PC-9 (cell line): ENCODE data around the gene BRIP1. TPM values are rescaled to one million over a fixed set of nuclear protein-coding genes. Genes with fewer than 3 reads are reported as not detected.

Source experiments
- BruUV-seq: library from RNA; stranded (reverse); fragments of 400-500 nt; replicated peaks from 2 replicates; lab custom pipeline; 2021; lab: Mats Ljungman, UMichigan
- CTCF ChIA-PET: fragments of 300-600 bp; sonication (Branson Sonifier 250); formaldehyde crosslinking; loops from one replicate; lab custom pipeline; 2022; ENCODE audit warnings: antibody characterized with exemption; lab: Charles Lee
- POLR2A ChIA-PET: fragments of 300-600 bp; sonication (Branson Sonifier 250); formaldehyde crosslinking; loops from one replicate; lab custom pipeline; 2022; ENCODE audit warnings: antibody characterized with exemption; ENCODE audit not compliant: unreplicated experiment; lab: Charles Lee
- DNase-seq, 2 experiments: peaks; one replicate each; pipeline versions ENCODE4 v3.0.0 to v3.0.0-alpha.2; 2015 to 2022; ENCODE audit warnings: mixed read lengths in 1 of 2
- H2AFZ ChIP-seq: fragments of 200-600 bp; sonication (generic); 2 replicates; pipeline ENCODE4 v1.8.1; 2017; ENCODE audit warnings: antibody characterized with exemption
- H3F3A ChIP-seq: fragments of 200-600 bp; sonication (generic); 2 replicates; pipeline ENCODE4 v1.8.1; 2017; ENCODE audit warnings: antibody characterized with exemption, mild to moderate bottlenecking, low read depth; ENCODE audit not compliant: insufficient read depth
- H3K27ac ChIP-seq: fragments of 200-600 bp; sonication (generic); 2 replicates; pipeline ENCODE4 v1.6.1; 2016; ENCODE audit warnings: mixed run types
- H3K27me3 ChIP-seq: fragments of 200-600 bp; sonication (generic); 2 replicates; pipeline ENCODE4 v1.6.1; 2016; ENCODE audit warnings: low read depth, mixed run types; ENCODE audit not compliant: insufficient read depth
- H3K36me3 ChIP-seq: fragments of 200-600 bp; sonication (generic); 2 replicates; pipeline ENCODE4 v1.6.1; 2016; ENCODE audit warnings: low read depth, mixed run types
- H3K4me1 ChIP-seq: fragments of 200-600 bp; sonication (generic); replicated peaks from 2 replicates; pipeline ENCODE4 v1.6.1; 2016; ENCODE audit warnings: mixed run types; ENCODE audit not compliant: insufficient read depth
- H3K4me2 ChIP-seq: fragments of 200-600 bp; sonication (generic); 2 replicates; pipeline ENCODE4 v1.6.1; 2017; ENCODE audit warnings: mixed run types
- H3K4me3 ChIP-seq: fragments of 200-600 bp; sonication (generic); 2 replicates; pipeline ENCODE4 v1.6.1; 2016; ENCODE audit warnings: mixed run types
- H3K79me2 ChIP-seq: fragments of 200-600 bp; sonication (generic); 2 replicates; pipeline ENCODE4 v1.6.1; 2017; ENCODE audit warnings: low read depth, mixed run types
- H3K9me2 ChIP-seq: fragments of 200-600 bp; sonication (generic); 2 replicates; pipeline ENCODE4 v1.8.1; 2017; ENCODE audit warnings: mild to moderate bottlenecking; ENCODE audit not compliant: insufficient read depth
- H3K9me3 ChIP-seq: fragments of 200-600 bp; sonication (generic); 2 replicates; pipeline ENCODE4 v1.8.1; 2016; ENCODE audit warnings: low read depth; ENCODE audit not compliant: insufficient read depth
- H4K20me1 ChIP-seq: fragments of 200-600 bp; sonication (generic); 2 replicates; pipeline ENCODE4 v1.8.1; 2017; ENCODE audit not compliant: insufficient read depth
- EZH2 ChIP-seq: fragments of 200-600 bp; sonication (generic); IDR thresholded peaks from 2 replicates; pipeline ENCODE4 v1.8.0; 2017; ENCODE audit warnings: antibody characterized with exemption, low read depth
- intact Hi-C: fragments of 100-400 bp; cut with micrococcal nuclease; formaldehyde crosslinking; loops from one replicate; pipeline ENCODE4 v1.10.0; 2022; ENCODE audit not compliant: unreplicated experiment
- total RNA-seq: library from RNA; stranded (reverse); gene quantifications from 2 replicates; pipeline ENCODE4 v1.2.3, GENCODE V29; 2021
- TF ChIP-seq, protein P1 (sequence below): fragments of 200-600 bp; sonication (generic); conservative IDR thresholded peaks from 2 replicates; pipeline ENCODE4 v1.6.1; 2017; ENCODE audit warnings: mixed run types, antibody characterized with exemption, mild to moderate bottlenecking, moderate library complexity

Gene BRIP1
- total RNA-seq, 1 experiment from 2014 or later = 16.0 TPM

- no peaks in the 10 kb centered on the region for H3K9me2 ChIP-seq
- TF ChIP-seq, protein P1, sequence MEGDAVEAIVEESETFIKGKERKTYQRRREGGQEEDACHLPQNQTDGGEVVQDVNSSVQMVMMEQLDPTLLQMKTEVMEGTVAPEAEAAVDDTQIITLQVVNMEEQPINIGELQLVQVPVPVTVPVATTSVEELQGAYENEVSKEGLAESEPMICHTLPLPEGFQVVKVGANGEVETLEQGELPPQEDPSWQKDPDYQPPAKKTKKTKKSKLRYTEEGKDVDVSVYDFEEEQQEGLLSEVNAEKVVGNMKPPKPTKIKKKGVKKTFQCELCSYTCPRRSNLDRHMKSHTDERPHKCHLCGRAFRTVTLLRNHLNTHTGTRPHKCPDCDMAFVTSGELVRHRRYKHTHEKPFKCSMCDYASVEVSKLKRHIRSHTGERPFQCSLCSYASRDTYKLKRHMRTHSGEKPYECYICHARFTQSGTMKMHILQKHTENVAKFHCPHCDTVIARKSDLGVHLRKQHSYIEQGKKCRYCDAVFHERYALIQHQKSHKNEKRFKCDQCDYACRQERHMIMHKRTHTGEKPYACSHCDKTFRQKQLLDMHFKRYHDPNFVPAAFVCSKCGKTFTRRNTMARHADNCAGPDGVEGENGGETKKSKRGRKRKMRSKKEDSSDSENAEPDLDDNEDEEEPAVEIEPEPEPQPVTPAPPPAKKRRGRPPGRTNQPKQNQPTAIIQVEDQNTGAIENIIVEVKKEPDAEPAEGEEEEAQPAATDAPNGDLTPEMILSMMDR = no peak
- TF ChIP-seq EZH2 = no peak
- ChIA-PET POLR2A (no interaction called here), CTCF (no interaction called here)
- DNase-seq = no peak
- H3K9me3 ChIP-seq = no peaks in the 10 kb centered on the region
- H3K79me2 ChIP-seq = no peaks in the 10 kb centered on the region
- intact Hi-C loops = no loop called here
- no peaks in the 10 kb centered on the region for H3K4me1 ChIP-seq
- peaks cover 9% of the 10 kb centered on the region; the same call in 1 of the 2 replicates for H3K36me3 ChIP-seq
- BruUV-seq = no TSS peak
- H3K4me3 ChIP-seq = no peak overlapping the region
- no peaks in the 10 kb centered on the region for H3K27me3 ChIP-seq
- no peak overlapping the region for H3K27ac ChIP-seq
- no peaks in the 10 kb centered on the region for H4K20me1 ChIP-seq
- H3K4me2 ChIP-seq = no peak overlapping the region
- H2AFZ ChIP-seq = no peak overlapping the region
- H3F3A ChIP-seq = 0 out of 2 replicates have a peak, but pooled peaks cover 4% of the 10 kb centered on the region
Observed at GRCh38 chr17:61846761-61847375, 16.5 kb downstream of the BRIP1 start.

- intact Hi-C loops = no loop called here
- ChIA-PET POLR2A (no interaction called here), CTCF (no interaction called here)
- Histone ChIP-seq H3K4me3 (no peak overlapping the region), H3K27me3 (no peaks in the 10 kb centered on the region), H3F3A (0 out of 2 replicates have a peak, but pooled peaks cover 4% of the 10 kb centered on the region), H3K36me3 (peaks cover 9% of the 10 kb centered on the region; the same call in 1 of the 2 replicates), H3K9me2 (no peaks in the 10 kb centered on the region), H4K20me1 (no peaks in the 10 kb centered on the region), H3K79me2 (no peaks in the 10 kb centered on the region), H3K9me3 (no peaks in the 10 kb centered on the region), H3K27ac (no peak overlapping the region), H2AFZ (no peak overlapping the region), H3K4me1 (no peaks in the 10 kb centered on the region), H3K4me2 (no peak overlapping the region)
- BruUV-seq = no TSS peak
- no peak for DNase-seq
- no peak for TF ChIP-seq EZH2
- TF ChIP-seq, protein P1 = no peak
Observed at GRCh38 chr17:61846088-61846487, 17.2 kb downstream of the BRIP1 start.

DNA sequence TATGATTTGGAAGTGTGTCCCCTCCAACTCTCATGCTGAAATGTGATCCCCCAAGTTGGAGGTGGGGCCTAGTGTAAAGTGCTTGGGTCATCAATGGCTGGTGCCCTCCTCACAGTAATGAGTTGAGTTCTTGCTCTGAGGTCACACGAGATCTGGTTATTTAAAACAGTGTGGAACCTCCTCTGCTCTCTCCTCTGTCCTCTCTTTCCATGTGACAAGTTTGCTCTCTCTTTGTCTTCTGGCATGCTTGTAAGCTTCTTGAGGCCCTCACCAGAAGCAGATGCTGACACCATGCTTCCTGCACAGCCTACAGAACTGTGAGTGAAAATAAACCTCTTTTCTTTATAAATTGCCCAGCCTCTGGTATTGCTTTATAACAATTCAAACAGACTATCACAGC, 19.9 kb downstream of the BRIP1 start:
- ChIA-PET POLR2A (interaction anchor here (0.5 kb wide), 1 partner anchor 221 kb away, joined by 3 read pairs; no protein-coding TSS in a partner anchor), CTCF (no interaction called here)
- H3K9me3 ChIP-seq = no peaks in the 10 kb centered on the region
- H3K4me2 ChIP-seq = no peak overlapping the region
- no peak for TF ChIP-seq EZH2
- TF ChIP-seq, protein P1 = no peak
- H3F3A ChIP-seq = 0 out of 2 replicates have a peak, but pooled peaks cover 4% of the 10 kb centered on the region
- H4K20me1 ChIP-seq = no peaks in the 10 kb centered on the region
- H3K36me3 ChIP-seq = 0 out of 2 replicates have a peak, but pooled peaks cover 3% of the 10 kb centered on the region
- H3K4me3 ChIP-seq = no peak overlapping the region
- no peaks in the 10 kb centered on the region for H3K27me3 ChIP-seq
- H3K4me1 ChIP-seq = no peaks in the 10 kb centered on the region
- H3K79me2 ChIP-seq = no peaks in the 10 kb centered on the region
- no peaks in the 10 kb centered on the region for H3K9me2 ChIP-seq
- intact Hi-C loops = no loop called here
- no TSS peak for BruUV-seq
- DNase-seq = no peak
- H2AFZ ChIP-seq = no peak overlapping the region
- H3K27ac ChIP-seq = no peak overlapping the region
